Measurements from ENCODE around the gene USP33.

Gene USP33

DNA sequence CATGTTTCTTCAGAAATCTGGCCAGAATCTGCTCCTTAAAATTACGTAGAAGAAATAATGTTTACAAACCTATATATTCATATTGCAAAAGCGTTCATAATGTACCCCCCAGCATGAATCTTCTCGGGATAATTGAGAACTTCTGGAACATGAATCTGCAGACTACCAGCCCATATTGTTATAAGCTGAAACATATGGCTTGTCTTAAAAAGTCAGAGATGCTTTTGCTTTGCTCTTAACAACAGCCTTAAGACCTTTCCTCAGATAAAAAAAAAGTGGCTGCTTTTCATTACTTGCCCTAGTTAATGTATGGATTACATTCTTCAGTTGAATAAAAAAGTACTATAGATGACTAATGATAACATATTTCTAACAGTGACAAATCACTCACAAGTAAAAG lies 62.2 kb downstream of the USP33 start:
- TF ChIP-seq ZNF274 (IDR thresholded peaks at IDR 0.05; ENCODE audit: low read depth, low read length) (no peak), YY1 (IDR thresholded peaks at IDR 0.05; ENCODE audit: insufficient read depth, insufficient read length) (no peak), SUZ12 (IDR thresholded peaks at IDR 0.05; ENCODE audit: extremely low read depth, insufficient read depth, insufficient read length) (no peak)
- peaks cover 12% of the 10 kb centered on the region for H3K36me3 ChIP-seq (ENCODE audit: insufficient read depth, insufficient read length, low read length)
- DNase-seq (ENCODE audit: low read depth, low spot score): no peak
- H3K4me3 ChIP-seq (ENCODE audit: insufficient read length, low read depth): no peak overlapping the region
- no peaks in the 10 kb centered on the region for H3K9me3 ChIP-seq (ENCODE audit: insufficient read depth, low read length)
- H3K27me3 ChIP-seq (ENCODE audit: insufficient read depth, insufficient read length): no peaks in the 10 kb centered on the region
- no peaks in the 10 kb centered on the region for H3K4me1 ChIP-seq (ENCODE audit: insufficient read depth, insufficient read length)
- H3K9ac ChIP-seq (ENCODE audit: insufficient read length, low read depth): no peak overlapping the region

DNA sequence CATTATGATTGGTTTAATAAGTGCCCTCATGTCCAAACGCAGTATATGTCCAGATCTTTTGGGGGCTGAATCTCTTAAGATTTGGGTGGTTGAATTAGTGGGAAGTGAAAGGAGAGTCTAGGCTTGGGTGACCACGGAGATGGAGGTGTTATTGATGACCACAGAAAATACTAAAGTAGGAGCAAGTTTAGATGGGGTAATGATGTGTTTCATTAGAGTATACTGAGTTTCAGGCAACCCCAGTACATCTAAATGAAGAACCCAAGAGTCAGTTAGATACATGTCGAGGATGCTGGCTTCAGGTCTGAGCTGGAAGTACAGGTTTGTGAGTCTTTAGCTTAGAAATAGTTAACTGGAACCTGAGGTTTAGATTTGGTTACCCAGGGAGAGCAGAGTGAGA lies 70.7 kb downstream of the USP33 start:
- H3K9me3 ChIP-seq (ENCODE audit: insufficient read depth, low read length): no peaks in the 10 kb centered on the region
- DNase-seq (ENCODE audit: low read depth, low spot score): no peak
- no peaks in the 10 kb centered on the region for H3K4me1 ChIP-seq (ENCODE audit: insufficient read depth, insufficient read length)
- no peak overlapping the region for H3K9ac ChIP-seq (ENCODE audit: insufficient read length, low read depth)
- H3K36me3 ChIP-seq (ENCODE audit: insufficient read depth, insufficient read length, low read length): no peaks in the 10 kb centered on the region
- TF ChIP-seq YY1 (IDR thresholded peaks at IDR 0.05; ENCODE audit: insufficient read depth, insufficient read length) (no peak), SUZ12 (IDR thresholded peaks at IDR 0.05; ENCODE audit: extremely low read depth, insufficient read depth, insufficient read length) (no peak), ZNF274 (IDR thresholded peaks at IDR 0.05; ENCODE audit: low read depth, low read length) (no peak)
- no peaks in the 10 kb centered on the region for H3K27me3 ChIP-seq (ENCODE audit: insufficient read depth, insufficient read length)
- no peak overlapping the region for H3K4me3 ChIP-seq (ENCODE audit: insufficient read length, low read depth)

DNA sequence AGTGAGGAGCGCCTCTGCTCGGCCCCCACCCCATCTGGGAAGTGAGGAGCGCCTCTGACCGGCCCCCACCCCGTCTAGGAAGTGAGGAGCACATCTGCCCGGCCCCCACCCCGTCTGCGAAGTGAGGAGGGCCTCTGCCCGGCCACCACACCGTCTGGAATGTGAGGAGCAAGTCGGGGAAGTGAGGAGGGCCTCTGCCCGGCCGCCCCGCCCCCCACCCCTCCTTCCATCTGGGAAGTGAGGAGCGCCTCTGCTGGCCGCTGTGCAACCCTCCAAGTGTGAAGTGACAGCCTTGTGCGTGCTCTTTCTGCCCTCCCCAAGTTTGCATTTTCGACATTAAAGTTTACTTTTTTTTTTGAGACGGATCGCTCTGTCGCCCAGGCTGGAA lies 72.1 kb downstream of the USP33 start:
- DNase-seq (ENCODE audit: low read depth, low spot score): peak; percentile 93
- H3K4me1 ChIP-seq (ENCODE audit: insufficient read depth, insufficient read length): no peaks in the 10 kb centered on the region
- H3K9ac ChIP-seq (ENCODE audit: insufficient read length, low read depth): peak overlapping the region; percentile 50
- TF ChIP-seq YY1 (IDR thresholded peaks at IDR 0.05; ENCODE audit: insufficient read depth, insufficient read length) (no peak), SUZ12 (IDR thresholded peaks at IDR 0.05; ENCODE audit: extremely low read depth, insufficient read depth, insufficient read length) (no peak), ZNF274 (IDR thresholded peaks at IDR 0.05; ENCODE audit: low read depth, low read length) (no peak)
- H3K27me3 ChIP-seq (ENCODE audit: insufficient read depth, insufficient read length): no peaks in the 10 kb centered on the region
- H3K4me3 ChIP-seq (ENCODE audit: insufficient read length, low read depth): no peak overlapping the region
- no peaks in the 10 kb centered on the region for H3K36me3 ChIP-seq (ENCODE audit: insufficient read depth, insufficient read length, low read length)
- H3K9me3 ChIP-seq (ENCODE audit: insufficient read depth, low read length): no peaks in the 10 kb centered on the region

DNA sequence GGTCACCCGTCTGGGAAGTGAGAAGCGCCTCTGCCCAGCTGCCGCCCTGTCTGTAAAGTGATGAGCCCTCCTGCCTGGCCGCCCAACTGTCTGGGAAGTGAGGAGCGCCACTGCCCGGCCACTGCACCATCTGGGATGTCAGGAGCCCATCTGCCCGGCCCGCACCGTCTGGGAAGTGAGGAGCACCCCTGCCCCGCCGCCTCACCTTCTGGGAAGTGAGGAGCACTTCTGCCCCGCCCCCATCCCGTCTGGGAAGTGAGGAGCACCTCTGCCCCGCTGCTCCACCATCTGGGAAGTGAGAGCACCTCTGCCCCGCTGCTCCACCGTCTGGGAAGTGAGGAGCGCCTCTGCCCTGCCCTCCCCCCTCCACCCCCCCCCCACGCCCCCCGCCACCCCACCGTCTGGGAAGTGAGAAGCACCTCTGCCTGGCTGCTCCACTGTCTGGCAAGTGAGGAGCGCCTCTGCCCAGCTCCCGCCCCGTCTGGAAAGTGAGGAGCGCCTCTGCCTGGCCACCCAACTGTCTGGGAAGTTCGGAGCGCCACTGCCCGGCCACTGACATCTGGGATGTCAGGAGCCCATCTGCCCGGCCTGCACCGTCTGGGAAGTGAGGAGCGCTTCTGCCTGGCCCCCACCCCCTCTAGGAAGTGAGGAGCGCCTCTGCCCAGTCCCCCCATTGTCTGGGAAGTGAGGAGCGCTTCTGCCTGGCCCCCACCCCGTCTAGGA lies 72.7 kb downstream of the USP33 start:
- no peaks in the 10 kb centered on the region for H3K9me3 ChIP-seq (ENCODE audit: insufficient read depth, low read length)
- no peak for DNase-seq (ENCODE audit: low read depth, low spot score)
- no peaks in the 10 kb centered on the region for H3K27me3 ChIP-seq (ENCODE audit: insufficient read depth, insufficient read length)
- peak overlapping the region; percentile 50 for H3K9ac ChIP-seq (ENCODE audit: insufficient read length, low read depth)
- no peaks in the 10 kb centered on the region for H3K36me3 ChIP-seq (ENCODE audit: insufficient read depth, insufficient read length, low read length)
- no peak overlapping the region for H3K4me3 ChIP-seq (ENCODE audit: insufficient read length, low read depth)
- TF ChIP-seq SUZ12 (IDR thresholded peaks at IDR 0.05; ENCODE audit: extremely low read depth, insufficient read depth, insufficient read length): no peak
- TF ChIP-seq ZNF274 (IDR thresholded peaks at IDR 0.05; ENCODE audit: low read depth, low read length): no peak
- no peak for TF ChIP-seq YY1 (IDR thresholded peaks at IDR 0.05; ENCODE audit: insufficient read depth, insufficient read length)
- no peaks in the 10 kb centered on the region for H3K4me1 ChIP-seq (ENCODE audit: insufficient read depth, insufficient read length)

DNA sequence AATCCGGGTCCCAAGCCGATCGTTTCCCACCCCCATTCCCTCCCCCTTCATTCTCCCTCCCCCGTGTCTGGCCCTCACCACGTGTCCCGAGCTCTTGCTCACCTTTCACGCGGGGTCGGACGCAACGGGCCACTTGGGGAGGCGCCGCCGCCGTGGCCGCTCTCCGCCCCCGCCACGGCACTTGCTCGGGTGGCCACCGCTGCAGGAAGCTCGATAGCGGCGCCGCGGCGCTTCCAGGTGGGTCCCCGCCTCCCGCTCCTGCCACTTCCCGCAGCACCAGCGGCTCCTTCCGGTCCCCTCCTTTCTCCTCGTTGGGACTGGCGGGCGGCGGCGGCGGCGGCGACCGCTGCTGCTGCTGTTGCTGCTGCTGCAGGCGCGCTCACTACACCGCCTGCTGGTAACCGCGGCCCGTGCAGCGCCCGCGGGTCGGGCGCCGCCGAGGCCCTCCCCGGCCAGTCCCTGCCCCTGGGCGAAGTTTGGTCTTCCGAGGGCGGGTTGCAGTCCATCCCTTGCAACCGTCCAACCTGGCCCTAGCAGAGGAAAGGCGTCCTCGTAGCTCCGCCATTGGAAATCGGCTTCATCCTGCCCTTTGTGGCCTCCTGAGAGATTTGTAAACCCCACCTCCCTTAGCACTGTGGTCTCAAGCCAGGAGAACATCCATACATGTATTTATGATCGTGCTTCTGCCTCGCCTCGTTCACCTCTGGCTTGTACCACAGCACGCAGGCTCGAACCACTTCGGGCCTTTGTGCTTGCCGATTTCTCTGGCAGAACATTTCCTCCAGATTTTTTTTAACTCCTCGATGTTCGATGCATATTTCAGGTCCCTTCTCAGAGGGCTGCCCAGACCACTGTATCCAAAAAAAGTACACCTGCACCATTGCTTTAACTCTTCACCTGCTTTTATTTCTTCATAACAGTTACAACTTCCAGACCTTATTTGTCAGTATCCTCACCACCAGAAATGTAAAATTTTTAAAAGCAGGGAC lies 76.2 kb downstream of the USP33 start:
- no peaks in the 10 kb centered on the region for H3K4me1 ChIP-seq (ENCODE audit: insufficient read depth, insufficient read length)
- peak overlapping the region; percentile 98 for H3K9ac ChIP-seq (ENCODE audit: insufficient read length, low read depth)
- no peaks in the 10 kb centered on the region for H3K27me3 ChIP-seq (ENCODE audit: insufficient read depth, insufficient read length)
- no peaks in the 10 kb centered on the region for H3K9me3 ChIP-seq (ENCODE audit: insufficient read depth, low read length)
- no peak for TF ChIP-seq ZNF274 (IDR thresholded peaks at IDR 0.05; ENCODE audit: low read depth, low read length)
- no peak for TF ChIP-seq YY1 (IDR thresholded peaks at IDR 0.05; ENCODE audit: insufficient read depth, insufficient read length)
- TF ChIP-seq SUZ12 (IDR thresholded peaks at IDR 0.05; ENCODE audit: extremely low read depth, insufficient read depth, insufficient read length): no peak
- peak overlapping the region; percentile 91 for H3K4me3 ChIP-seq (ENCODE audit: insufficient read length, low read depth)
- H3K36me3 ChIP-seq (ENCODE audit: insufficient read depth, insufficient read length, low read length): peaks cover 5% of the 10 kb centered on the region
- DNase-seq (ENCODE audit: low read depth, low spot score): peak; percentile 91

DNA sequence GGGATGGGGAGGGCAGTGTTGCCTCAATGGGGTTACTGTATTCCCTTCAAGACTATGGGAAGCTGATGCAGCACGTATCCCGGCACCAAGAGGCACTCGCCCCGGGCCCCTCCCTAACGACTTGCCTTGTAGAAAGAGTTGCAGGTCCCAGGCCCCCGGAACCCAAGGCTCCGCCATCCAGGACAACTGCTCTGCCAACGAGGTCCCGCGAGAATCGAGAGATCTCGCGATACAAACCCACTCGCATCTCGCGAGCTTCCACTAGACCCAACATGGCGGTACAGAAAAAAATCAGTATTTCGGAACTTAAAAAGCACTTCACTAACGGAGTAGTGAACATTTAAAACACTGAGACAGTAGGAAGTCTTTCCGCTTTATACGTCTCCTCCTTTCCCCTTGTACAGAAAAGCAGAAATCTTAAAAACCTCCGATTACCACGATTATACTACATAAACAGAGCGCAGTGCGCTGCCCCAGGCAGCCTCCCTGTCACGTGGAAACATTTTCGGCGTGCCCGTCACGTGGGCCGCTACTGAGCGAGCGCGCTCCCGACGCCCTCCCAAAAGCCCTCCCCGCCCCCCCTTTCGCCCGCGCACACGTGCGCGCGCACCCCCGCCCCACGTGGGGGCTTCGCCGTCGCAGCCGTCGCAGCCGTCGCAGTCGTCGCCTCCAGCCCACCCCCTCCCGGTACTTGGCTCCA lies 77.0 kb downstream of the USP33 start, which contains the start of gene ZZZ3:
Gene ZZZ3 (minus strand): TSS at position 199 of the 700 bp plus-strand sequence. CDS start 49,304 bp downstream, outside the sequence.
- TF ChIP-seq SUZ12 (IDR thresholded peaks at IDR 0.05; ENCODE audit: extremely low read depth, insufficient read depth, insufficient read length) (no peak), YY1 (IDR thresholded peaks at IDR 0.05; ENCODE audit: insufficient read depth, insufficient read length) (peak; percentile 73)
- Histone ChIP-seq H3K27me3 (ENCODE audit: insufficient read depth, insufficient read length) (no peaks in the 10 kb centered on the region), H3K4me1 (ENCODE audit: insufficient read depth, insufficient read length) (no peaks in the 10 kb centered on the region), H3K9me3 (ENCODE audit: insufficient read depth, low read length) (no peaks in the 10 kb centered on the region), H3K36me3 (ENCODE audit: insufficient read depth, insufficient read length, low read length) (peaks cover 5% of the 10 kb centered on the region), H3K9ac (ENCODE audit: insufficient read length, low read depth) (peak within 1 kb of the TSS; percentile 98), H3K4me3 (ENCODE audit: insufficient read length, low read depth) (peak within 1 kb of the TSS; percentile 91)
- peak; percentile 93 for DNase-seq (ENCODE audit: low read depth, low spot score)
